HFFc6 (cell line): ENCODE measurements around the gene PEX11G. TPM values are rescaled to one million over a fixed set of nuclear protein-coding genes. Genes with fewer than 3 reads are reported as not detected.
"Not testable (repeated sequence)": the region's sequence is repeated elsewhere in the genome, so short reads cannot be mapped to it uniquely, and the experiment has no call there.

Experiments
- DNase-seq: peaks from one replicate; pipeline ENCODE4 v3.0.0-alpha.2; 2018
- H3K27ac Mint-ChIP-seq: 2 replicates; pipeline ENCODE4 v1.8.0; 2020; ENCODE audit warnings: mild to moderate bottlenecking, mixed read lengths
- H3K27me3 Mint-ChIP-seq: 2 replicates; pipeline ENCODE4 v1.8.0; 2021; ENCODE audit warnings: mild to moderate bottlenecking, moderate library complexity, mixed read lengths; ENCODE audit not compliant: insufficient read depth
- H3K36me3 Mint-ChIP-seq: 2 replicates; pipeline ENCODE4 v1.8.0; 2021; ENCODE audit warnings: low read depth, mixed read lengths
- H3K4me1 Mint-ChIP-seq: 2 replicates; pipeline ENCODE4 v1.8.0; 2020; ENCODE audit warnings: low read depth, mixed read lengths
- H3K4me3 Mint-ChIP-seq: 2 replicates; pipeline ENCODE4 v1.8.0; 2020; ENCODE audit warnings: mild to moderate bottlenecking, moderate library complexity, mixed read lengths
- H3K9me3 Mint-ChIP-seq: 2 replicates; pipeline ENCODE4 v1.8.0; 2020; ENCODE audit warnings: mild to moderate bottlenecking, mixed read lengths
- total RNA-seq, 6 experiments: library from RNA; stranded (reverse); fragmentation: NEBNext Ultra II Directional; extraction: Animal tissue kit (Norgen Biotek cat#: 25700); gene quantifications; 2 replicates in 1 of 6; 3 replicates in 5 of 6; pipeline ENCODE4 v1.2.3, GENCODE V29; 2021
- TF ChIP-seq, protein P1 (sequence below): fragments of 200-600 bp; sonication (generic); IDR thresholded peaks from 2 replicates; pipeline ENCODE4 v1.5.0; 2021; ENCODE audit warnings: antibody characterized with exemption, mild to moderate bottlenecking

The PEX11G gene
- total RNA-seq, 6 experiments from 2014 or later: 0.51 to 2.8 (median 1.0) TPM

DNA sequence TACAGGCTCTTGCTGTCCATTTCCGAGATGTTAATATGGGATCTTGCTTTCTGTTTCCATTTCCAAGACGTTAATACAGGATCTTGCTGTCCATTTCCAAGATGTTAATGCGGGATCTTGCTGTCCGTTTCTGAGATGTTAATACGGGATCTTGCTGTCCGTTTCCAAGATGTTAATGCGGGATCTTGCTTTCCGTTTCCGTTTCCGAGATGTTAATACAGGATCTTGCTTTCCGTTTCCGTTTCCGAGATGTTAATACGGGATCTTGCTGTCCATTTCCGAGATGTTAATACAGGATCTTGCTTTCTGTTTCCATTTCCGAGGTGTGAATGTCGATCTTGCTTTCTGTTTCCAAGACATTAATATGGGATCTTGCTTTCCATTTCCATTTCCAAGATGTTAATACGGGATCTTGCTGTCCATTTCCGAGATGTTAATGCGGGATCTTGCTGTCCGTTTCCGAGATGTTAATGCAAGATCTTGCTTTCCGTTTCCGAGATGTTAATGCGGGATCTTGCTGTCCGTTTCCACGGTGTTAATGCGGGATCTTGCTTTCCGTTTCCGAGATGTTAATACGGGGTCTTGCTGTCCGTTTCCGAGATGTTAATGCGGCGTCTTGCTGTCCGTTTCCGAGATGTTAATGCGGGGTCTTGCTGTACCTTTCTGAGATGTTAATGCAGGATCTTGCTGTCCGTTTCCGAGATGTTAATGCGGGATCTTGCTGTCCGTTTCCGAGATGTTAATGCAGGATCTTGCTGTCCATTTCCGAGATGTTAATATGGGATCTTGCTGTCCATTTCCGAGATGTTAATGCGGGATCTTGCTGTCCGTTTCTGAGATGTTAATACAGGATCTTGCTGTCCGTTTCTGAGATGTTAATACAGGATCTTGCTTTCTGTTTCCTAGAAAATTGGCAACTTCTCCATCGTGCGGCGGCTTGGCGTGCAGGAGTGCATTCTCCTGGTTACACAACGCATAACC, 38.3 kb downstream of the PEX11G start:
- TF ChIP-seq, protein P1, sequence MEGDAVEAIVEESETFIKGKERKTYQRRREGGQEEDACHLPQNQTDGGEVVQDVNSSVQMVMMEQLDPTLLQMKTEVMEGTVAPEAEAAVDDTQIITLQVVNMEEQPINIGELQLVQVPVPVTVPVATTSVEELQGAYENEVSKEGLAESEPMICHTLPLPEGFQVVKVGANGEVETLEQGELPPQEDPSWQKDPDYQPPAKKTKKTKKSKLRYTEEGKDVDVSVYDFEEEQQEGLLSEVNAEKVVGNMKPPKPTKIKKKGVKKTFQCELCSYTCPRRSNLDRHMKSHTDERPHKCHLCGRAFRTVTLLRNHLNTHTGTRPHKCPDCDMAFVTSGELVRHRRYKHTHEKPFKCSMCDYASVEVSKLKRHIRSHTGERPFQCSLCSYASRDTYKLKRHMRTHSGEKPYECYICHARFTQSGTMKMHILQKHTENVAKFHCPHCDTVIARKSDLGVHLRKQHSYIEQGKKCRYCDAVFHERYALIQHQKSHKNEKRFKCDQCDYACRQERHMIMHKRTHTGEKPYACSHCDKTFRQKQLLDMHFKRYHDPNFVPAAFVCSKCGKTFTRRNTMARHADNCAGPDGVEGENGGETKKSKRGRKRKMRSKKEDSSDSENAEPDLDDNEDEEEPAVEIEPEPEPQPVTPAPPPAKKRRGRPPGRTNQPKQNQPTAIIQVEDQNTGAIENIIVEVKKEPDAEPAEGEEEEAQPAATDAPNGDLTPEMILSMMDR: no peak
- DNase-seq: no peak
- Mint-ChIP-seq H3K9me3 (peaks cover 33% of the 10 kb centered on the region), H3K27me3 (no peaks in the 10 kb centered on the region), H3K4me3 (no peak overlapping the region), H3K36me3 (peaks cover 66% of the 10 kb centered on the region), H3K4me1 (no peaks in the 10 kb centered on the region), H3K27ac (no peak overlapping the region)

DNA sequence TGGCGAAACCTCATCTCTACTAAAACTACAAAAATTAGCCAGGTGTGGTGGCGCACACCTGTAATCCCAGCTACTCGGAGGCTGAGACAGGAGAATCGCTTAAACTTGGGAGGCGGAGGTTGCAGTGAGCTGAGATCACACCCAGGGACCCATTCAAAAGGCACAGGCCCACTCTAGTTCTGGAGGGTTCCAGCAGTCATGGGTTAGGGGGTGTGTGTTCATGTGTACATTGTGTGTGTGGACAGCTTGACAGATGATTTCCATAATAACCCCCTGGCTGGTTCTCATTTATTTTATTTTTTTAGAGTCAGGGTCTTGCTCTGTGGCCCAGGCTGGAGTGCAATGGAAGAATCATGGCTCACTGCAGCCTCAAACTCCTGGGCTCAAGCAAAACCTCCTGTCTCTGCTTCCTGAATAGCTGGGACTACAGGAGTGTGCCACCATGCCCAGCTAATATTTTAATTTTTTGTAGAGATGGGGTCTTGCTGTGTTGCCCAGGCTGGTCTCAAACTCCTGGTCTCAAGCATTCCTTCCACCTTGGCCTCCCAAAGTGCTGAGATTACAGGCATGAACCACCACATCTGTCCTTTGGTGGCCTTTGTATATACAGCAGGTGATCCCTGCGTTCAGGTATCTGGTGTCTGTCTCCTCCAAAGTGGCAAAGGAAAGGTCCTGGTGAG, 39.3 kb downstream of the PEX11G start:
- peaks cover 65% of the 10 kb centered on the region for H3K36me3 Mint-ChIP-seq
- DNase-seq, H3K27ac Mint-ChIP-seq, H3K27me3 Mint-ChIP-seq, H3K4me3 Mint-ChIP-seq, H3K4me1 Mint-ChIP-seq: not testable (repeated sequence)
- peaks cover 23% of the 10 kb centered on the region for H3K9me3 Mint-ChIP-seq

DNA sequence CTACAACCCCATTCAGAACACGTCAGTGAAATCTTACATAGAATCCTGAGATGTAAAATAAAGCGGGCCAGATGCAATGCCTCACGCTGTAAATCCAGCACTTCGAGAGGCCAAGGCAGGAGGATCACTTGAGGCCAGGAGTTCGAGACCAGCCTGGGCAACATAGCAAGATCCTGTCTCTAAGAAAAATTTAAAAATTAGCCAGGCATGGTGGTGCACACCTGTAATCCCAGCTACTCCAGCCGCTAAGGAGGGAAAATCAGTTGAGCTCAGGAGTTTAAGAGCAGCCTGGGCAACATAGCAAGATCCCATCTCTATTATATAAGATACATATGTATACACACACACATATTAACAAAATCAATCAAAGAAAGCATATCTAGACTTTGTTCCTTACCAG, 41.2 kb downstream of the PEX11G start:
- TF ChIP-seq, protein P1: no peak
- no peak for DNase-seq
- H3K36me3 Mint-ChIP-seq: peaks cover 54% of the 10 kb centered on the region
- no peaks in the 10 kb centered on the region for H3K4me1 Mint-ChIP-seq
- H3K9me3 Mint-ChIP-seq: peaks cover 11% of the 10 kb centered on the region
- no peaks in the 10 kb centered on the region for H3K27me3 Mint-ChIP-seq
- H3K4me3 Mint-ChIP-seq: no peak overlapping the region
- no peak overlapping the region for H3K27ac Mint-ChIP-seq

DNA sequence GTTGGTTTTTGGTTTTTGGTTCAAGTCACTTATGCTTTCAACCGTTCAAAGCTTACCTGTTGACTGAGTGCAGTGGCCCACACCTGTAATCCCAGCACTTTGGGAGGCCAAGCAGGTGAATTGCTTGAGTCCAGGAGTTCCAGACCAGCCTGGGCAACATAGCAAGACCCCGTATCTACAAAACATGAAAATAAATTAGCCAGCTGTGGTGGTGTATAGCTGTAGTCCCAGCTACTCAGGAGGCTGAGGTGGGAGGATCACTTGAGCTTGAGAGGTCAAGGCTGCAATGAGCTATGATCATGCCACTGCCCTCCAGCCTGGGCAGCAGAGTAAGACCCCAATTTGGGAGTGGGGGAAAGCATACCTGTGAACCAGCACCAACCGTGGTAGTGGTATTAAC, 43.7 kb downstream of the PEX11G start:
- H3K27ac Mint-ChIP-seq: no peak overlapping the region
- peaks cover 2% of the 10 kb centered on the region for H3K9me3 Mint-ChIP-seq
- no peak overlapping the region for H3K4me3 Mint-ChIP-seq
- no peaks in the 10 kb centered on the region for H3K4me1 Mint-ChIP-seq
- TF ChIP-seq, protein P1: no peak
- peaks cover 36% of the 10 kb centered on the region for H3K36me3 Mint-ChIP-seq
- H3K27me3 Mint-ChIP-seq: no peaks in the 10 kb centered on the region
- DNase-seq: no peak

DNA sequence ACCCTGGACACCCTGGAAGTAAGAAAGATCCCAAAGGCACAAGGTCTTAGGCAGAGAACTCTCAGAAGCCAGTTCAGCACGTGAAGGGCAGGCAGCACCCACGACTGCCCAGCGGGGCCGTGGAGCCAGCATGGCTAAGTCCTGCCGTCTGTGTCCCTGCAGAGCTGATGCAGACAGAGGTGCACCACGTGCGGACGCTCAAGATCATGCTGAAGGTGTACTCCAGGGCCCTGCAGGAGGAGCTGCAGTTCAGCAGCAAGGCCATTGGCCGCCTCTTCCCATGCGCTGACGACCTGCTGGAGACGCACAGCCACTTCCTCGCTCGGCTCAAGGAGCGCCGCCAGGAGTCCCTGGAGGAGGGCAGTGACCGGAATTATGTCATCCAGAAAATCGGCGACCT, 44.8 kb downstream of the PEX11G start:
- Mint-ChIP-seq H3K36me3 (peaks cover 31% of the 10 kb centered on the region), H3K27ac (no peak overlapping the region), H3K4me3 (no peak overlapping the region), H3K4me1 (no peaks in the 10 kb centered on the region), H3K27me3 (no peaks in the 10 kb centered on the region), H3K9me3 (no peaks in the 10 kb centered on the region)
- TF ChIP-seq, protein P1: no peak
- no peak for DNase-seq

DNA sequence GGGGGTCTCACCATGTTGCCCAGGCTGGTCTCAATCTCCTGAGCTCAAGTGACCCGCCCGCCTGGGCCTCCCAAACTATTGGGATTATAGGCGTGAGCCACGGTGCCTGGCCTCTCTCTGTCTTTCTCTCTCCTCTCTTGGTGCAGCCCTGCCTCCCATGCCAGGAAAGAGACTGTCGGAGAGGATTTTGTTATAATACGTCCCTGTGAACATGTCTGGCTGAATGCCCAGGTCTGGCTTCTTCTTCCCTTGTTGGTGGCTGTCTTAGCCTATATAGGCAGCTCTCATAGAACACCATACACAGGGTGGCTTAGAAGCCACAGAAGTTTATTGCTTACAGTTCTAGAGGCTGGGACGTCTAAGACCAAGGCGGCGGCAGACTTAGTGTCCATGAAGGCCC, 46.4 kb downstream of the PEX11G start:
- Mint-ChIP-seq H3K4me1 (no peaks in the 10 kb centered on the region), H3K9me3 (no peaks in the 10 kb centered on the region), H3K27ac (no peak overlapping the region), H3K4me3 (no peak overlapping the region), H3K27me3 (no peaks in the 10 kb centered on the region; the same call in 1 of the 2 replicates), H3K36me3 (peaks cover 15% of the 10 kb centered on the region)
- no peak for DNase-seq
- TF ChIP-seq, protein P1: no peak
